OCI-LY1 (cell line): ENCODE results near the gene CFAP157.

Experiments
- CTCF ChIP-seq: fragments of 200-600 bp; sonication (generic), shearing (Covaris generic); IDR thresholded peaks from 2 replicates; pipeline ENCODE4 v1.5.1; 2017; ENCODE audit warnings: mild to moderate bottlenecking, antibody characterized with exemption, low read length, moderate library complexity, mixed read lengths
- EZH2 ChIP-seq: fragments of 200-600 bp; sonication (generic), shearing (Covaris generic); IDR thresholded peaks from 2 replicates; pipeline ENCODE4 v1.8.0; 2017; ENCODE audit warnings: borderline replicate concordance, mixed run types, mild to moderate bottlenecking, antibody characterized with exemption, low read length, moderate library complexity, mixed read lengths

DNA sequence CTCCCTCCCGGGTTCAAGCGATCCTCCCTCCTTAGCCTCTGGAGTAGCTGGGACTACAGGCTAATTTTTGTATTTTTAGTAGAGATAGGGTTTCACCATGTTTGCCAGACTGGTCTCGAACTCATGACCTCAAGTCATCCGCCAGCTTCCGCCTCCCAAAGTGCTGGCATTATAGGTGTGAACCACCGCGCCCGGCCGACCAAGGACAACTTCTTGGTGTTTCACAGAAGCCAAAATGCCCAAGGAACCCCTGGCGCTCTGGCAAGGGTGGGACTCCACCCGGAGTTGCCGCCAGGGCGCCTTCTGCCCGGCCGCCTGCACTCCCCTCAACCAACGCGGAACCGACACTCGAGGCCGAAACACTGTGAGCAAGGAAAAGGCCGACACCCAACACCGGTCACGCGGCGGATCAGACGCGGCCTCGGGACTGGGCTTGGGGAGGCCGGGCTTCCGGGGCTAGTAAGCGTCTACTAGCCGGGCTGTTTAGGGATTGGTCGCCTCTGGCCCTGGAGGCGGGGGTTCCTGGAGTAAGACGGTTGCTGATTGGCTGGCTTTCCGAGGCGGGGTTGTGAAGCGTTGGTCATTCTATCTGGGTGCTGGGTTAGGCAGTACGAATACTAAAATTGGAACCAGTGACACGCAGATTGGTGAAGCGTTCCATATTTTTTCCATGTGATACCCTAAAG is 7.7 kb upstream of the CFAP157 start:
- TF ChIP-seq CTCF (no peak), EZH2 (no peak)
